Upper lobe of left lung (tissue), 6 donors: ENCODE data around the gene LHX3. TPM values are rescaled to one million over a fixed set of nuclear protein-coding genes. Genes with fewer than 3 reads are reported as not detected.

Source experiments
- ATAC-seq, 2 donors: fragments of 200-7000 bp; cut with Tn5 transposase; one replicate each; pipeline ENCODE4 v1.9.1; 2022; ENCODE audit warnings: mild to moderate bottlenecking in 2 of 2, moderate library complexity in 2 of 2; ENCODE audit not compliant: low FRiP score in 2 of 2
- DNase-seq, 2 donors: peaks; one replicate each; pipeline ENCODE4 v3.0.0-alpha.2; 2019 to 2020
- H3K27ac ChIP-seq, 4 donors: fragments of 200-600 bp; sonication (generic); one replicate each; pipeline ENCODE4 v1.5.1; 2016 to 2019
- H3K27me3 ChIP-seq, 4 donors: fragments of 200-600 bp; sonication (generic); one replicate each; pipeline ENCODE4 v1.5.1; 2017 to 2019
- H3K36me3 ChIP-seq, 4 donors: fragments of 200-600 bp; sonication (generic); one replicate each; pipeline ENCODE4 v1.5.1; 2016 to 2019
- H3K4me1 ChIP-seq, 4 donors: fragments of 200-600 bp; sonication (generic); one replicate each; pipeline ENCODE4 v1.5.1; 2018 to 2019
- H3K4me3 ChIP-seq, 4 donors: fragments of 200-600 bp; sonication (generic); one replicate each; pipeline ENCODE4 v1.5.1; 2017 to 2019; ENCODE audit warnings: mild to moderate bottlenecking in 2 of 4, moderate library complexity in 1 of 4
- H3K9me3 ChIP-seq, 4 donors: fragments of 200-600 bp; sonication (generic); one replicate each; pipeline ENCODE4 v1.5.1; 2018 to 2019
- EP300 ChIP-seq, 4 donors: sonication (generic); formaldehyde crosslinking; IDR thresholded peaks; one replicate each; pipeline ENCODE4 v1.5.1; 2017; ENCODE audit warnings: antibody characterized with exemption in 4 of 4, control low read depth in 2 of 4
- POLR2A ChIP-seq, 4 donors: fragments of 450-650 bp; IDR thresholded peaks; one replicate each; pipeline ENCODE4 v1.5.1; 2016 to 2017; ENCODE audit warnings: antibody characterized with exemption in 4 of 4, mild to moderate bottlenecking in 2 of 4
- POLR2AphosphoS5 ChIP-seq, 2 donors: sonication (generic); formaldehyde crosslinking; IDR thresholded peaks; one replicate each; pipeline ENCODE4 v1.5.1; 2017; ENCODE audit warnings: antibody characterized with exemption in 2 of 2
- WGBS, 2 donors: methylation state at CpG; one replicate each; pipeline ENCODE4 v1.1.5; 2017 to 2018; 5-methylcytosine and 5-hydroxymethylcytosine counted together
- total RNA-seq, 6 donors: library from RNA; depleted of rRNA in 4 of 6; stranded (reverse); fragments of >200 nt in 4 of 6; gene quantifications; one replicate each; pipeline versions ENCODE4 v1.1.0 to v1.2.1, GENCODE V29; 2016 to 2021
- TF ChIP-seq, protein P1 (sequence below), 6 experiments: fragments of 450-650 bp in 4 of 6; fragments of 200-600 bp in 2 of 6; sonication (generic) in 2 of 6; IDR thresholded peaks; one replicate each; pipeline ENCODE4 v1.5.1; 2016 to 2019; ENCODE audit warnings: antibody characterized with exemption in 6 of 6
- donor health status: DM: no; HTN: no; CAD: no; lungs with moderate emphysema.
- donor health status: DM: no; HTN: yes; CAD: no; lungs with severe emphysema.

LHX3 gene
- total RNA-seq, 6 donors from 2014 or later, result 0.20 TPM; not detected in 5

DNA sequence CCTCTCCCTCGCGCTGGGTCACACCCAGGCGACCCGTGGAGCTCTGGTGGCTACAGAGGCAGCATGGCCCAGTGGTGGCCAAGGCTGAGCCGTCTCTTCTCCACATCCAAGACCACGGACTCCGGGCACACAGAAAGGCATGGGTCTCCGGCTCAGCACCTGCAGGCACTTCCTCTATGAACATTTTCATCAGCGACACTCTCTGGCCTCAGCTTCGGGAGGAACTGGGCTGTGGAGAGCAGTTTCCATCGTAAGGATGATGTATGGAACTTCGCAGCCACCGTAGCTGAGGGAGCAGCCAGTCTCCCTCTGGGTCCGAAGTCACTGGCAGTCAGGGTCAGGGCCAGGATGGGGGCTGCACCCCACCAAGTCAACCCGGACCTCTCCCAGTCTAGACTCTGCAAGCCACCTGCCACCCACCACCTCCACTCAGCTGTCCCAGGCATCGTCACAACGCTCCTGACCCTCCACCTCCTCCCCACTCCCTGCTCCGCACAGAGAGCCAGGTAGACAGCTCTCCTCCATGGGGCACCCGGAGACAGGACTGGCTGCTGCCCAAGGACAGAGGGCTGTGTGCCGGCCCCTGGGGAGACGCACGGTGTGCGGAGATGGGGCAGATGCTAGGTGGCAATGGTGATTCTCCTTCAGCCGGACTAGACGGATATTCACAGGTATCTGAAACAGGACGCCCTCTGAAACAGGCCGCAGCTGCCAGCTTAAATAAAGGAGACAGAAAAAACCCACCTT is 31.0 kb upstream of the LHX3 start:
- no peak for DNase-seq
- Histone ChIP-seq H3K4me1 (peaks cover 0 to 27% (median 6%) of the 10 kb centered on the region in 4 donors), H3K4me3 (no peak overlapping the region), H3K9me3 (no peaks in the 10 kb centered on the region), H3K27ac (no peak overlapping the region), H3K36me3 (peaks cover 0 to 27% (median 10%) of the 10 kb centered on the region in 4 donors), H3K27me3 (no peaks in the 10 kb centered on the region)
- no peak for TF ChIP-seq POLR2AphosphoS5 (IDR thresholded peaks at IDR 0.05)
- ATAC-seq, result no peak
- 91 to 93% methylated on average over 24 to 27 of the region's 27 CpGs for WGBS, 2 donors

DNA sequence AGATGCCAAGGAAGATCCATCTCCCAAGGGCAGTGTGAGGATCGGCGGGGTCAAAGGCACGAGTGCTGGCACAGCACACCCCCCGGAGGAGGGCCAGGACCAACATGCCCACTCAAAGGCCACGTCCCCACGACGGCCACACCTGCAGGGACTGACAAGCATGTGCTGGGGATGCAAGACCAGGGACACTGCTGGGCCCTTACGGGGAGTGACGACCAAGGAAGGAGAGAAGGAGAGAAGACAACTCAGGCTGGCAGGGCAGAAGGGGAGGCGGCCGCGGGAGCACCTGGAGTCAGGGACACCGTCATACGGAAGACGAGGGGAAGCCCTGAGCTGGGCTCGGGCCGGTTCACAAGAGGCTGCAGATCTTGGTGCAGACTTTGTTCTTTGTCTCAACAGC is 30.2 kb upstream of the LHX3 start:
- DNase-seq (no peak), ATAC-seq (no peak)
- TF ChIP-seq, protein P1, sequence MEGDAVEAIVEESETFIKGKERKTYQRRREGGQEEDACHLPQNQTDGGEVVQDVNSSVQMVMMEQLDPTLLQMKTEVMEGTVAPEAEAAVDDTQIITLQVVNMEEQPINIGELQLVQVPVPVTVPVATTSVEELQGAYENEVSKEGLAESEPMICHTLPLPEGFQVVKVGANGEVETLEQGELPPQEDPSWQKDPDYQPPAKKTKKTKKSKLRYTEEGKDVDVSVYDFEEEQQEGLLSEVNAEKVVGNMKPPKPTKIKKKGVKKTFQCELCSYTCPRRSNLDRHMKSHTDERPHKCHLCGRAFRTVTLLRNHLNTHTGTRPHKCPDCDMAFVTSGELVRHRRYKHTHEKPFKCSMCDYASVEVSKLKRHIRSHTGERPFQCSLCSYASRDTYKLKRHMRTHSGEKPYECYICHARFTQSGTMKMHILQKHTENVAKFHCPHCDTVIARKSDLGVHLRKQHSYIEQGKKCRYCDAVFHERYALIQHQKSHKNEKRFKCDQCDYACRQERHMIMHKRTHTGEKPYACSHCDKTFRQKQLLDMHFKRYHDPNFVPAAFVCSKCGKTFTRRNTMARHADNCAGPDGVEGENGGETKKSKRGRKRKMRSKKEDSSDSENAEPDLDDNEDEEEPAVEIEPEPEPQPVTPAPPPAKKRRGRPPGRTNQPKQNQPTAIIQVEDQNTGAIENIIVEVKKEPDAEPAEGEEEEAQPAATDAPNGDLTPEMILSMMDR (IDR thresholded peaks at IDR 0.05), result no peak
- TF ChIP-seq POLR2AphosphoS5 (IDR thresholded peaks at IDR 0.05), result no peak
- TF ChIP-seq EP300 (IDR thresholded peaks at IDR 0.05), result no peak
- TF ChIP-seq POLR2A (IDR thresholded peaks at IDR 0.05), result no peak
- H3K27me3 ChIP-seq, result no peaks in the 10 kb centered on the region
- no peak overlapping the region for H3K27ac ChIP-seq
- H3K4me3 ChIP-seq, result no peak overlapping the region
- WGBS, 2 donors, result 95 to 97% methylated on average over 17 of the region's 17 CpGs
- H3K4me1 ChIP-seq, result peaks cover 0 to 24% (median 6%) of the 10 kb centered on the region in 4 donors
- H3K36me3 ChIP-seq, result peaks cover 0 to 27% (median 10%) of the 10 kb centered on the region in 4 donors
- H3K9me3 ChIP-seq, result no peaks in the 10 kb centered on the region

- Histone ChIP-seq H3K27me3 (no peaks in the 10 kb centered on the region), H3K9me3 (no peaks in the 10 kb centered on the region), H3K4me1 (peaks cover 0 to 18% (median 5%) of the 10 kb centered on the region in 4 donors), H3K27ac (no peak overlapping the region), H3K36me3 (peaks cover 0 to 27% (median 10%) of the 10 kb centered on the region in 4 donors), H3K4me3 (no peak overlapping the region)
- ATAC-seq (peak; percentile 28 to 38), DNase-seq (peak in 1 of 2 donors; percentile 85)
- 95 to 96% methylated on average over 20 to 21 of the region's 21 CpGs for WGBS, 2 donors
- TF ChIP-seq POLR2A (IDR thresholded peaks at IDR 0.05) (no peak), POLR2AphosphoS5 (IDR thresholded peaks at IDR 0.05) (no peak), EP300 (IDR thresholded peaks at IDR 0.05) (no peak)
- TF ChIP-seq, protein P1 (IDR thresholded peaks at IDR 0.05), result no peak
These were observed 29.7 kb upstream of the LHX3 start for GRCh38 chr9:136234597-136234996.

DNA sequence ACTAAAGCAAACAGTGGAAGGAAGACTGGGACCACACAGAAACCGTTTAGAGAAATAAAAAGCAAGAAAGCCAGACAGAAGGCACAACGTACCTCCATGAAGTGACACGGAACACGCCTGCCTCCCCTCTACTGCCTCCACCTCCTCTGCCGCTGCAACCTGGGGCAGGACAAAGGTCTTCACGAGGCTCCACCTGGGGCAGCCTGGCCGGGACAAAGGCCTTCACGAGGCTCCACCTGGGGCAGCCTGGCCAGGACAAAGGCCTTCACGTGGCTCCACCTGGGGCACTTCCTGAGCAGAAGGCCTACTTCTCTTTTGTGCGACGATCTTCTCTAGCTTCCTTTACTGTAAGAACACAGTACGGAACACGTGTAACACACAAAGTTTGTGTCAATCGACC is 28.9 kb upstream of the LHX3 start:
- 86 to 87% methylated on average over 14 of the region's 14 CpGs for WGBS, 2 donors
- no peak overlapping the region for H3K4me3 ChIP-seq
- peaks cover 0 to 11% (median 1%) of the 10 kb centered on the region in 4 donors for H3K4me1 ChIP-seq
- TF ChIP-seq POLR2A (IDR thresholded peaks at IDR 0.05) (no peak), POLR2AphosphoS5 (IDR thresholded peaks at IDR 0.05) (no peak), EP300 (IDR thresholded peaks at IDR 0.05) (no peak)
- TF ChIP-seq, protein P1 (IDR thresholded peaks at IDR 0.05), result no peak
- H3K36me3 ChIP-seq, result peaks cover 0 to 27% (median 10%) of the 10 kb centered on the region in 4 donors
- DNase-seq (no peak), ATAC-seq (no peak)
- no peaks in the 10 kb centered on the region for H3K9me3 ChIP-seq
- no peak overlapping the region for H3K27ac ChIP-seq
- H3K27me3 ChIP-seq, result no peaks in the 10 kb centered on the region

DNA sequence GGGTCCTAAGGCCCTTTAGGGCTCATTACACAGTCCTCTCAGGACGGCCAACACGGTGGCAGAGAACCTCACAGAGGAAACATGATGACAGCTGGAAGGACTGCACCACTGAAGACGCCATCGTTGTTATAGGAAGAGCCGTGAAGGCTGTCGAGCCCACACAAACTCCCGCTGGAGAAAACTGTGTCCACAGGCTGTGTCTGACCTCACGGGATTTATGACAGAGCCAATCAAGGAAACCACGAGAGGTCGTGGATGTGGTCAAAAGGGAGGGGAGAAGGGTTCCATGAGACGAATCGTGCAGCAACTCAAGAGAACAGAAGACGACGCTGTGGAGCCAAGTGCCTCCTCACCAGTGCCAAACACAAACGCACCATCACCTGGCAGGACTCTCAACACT is 28.5 kb upstream of the LHX3 start:
- ATAC-seq, result no peak
- H3K27ac ChIP-seq, result no peak overlapping the region
- peaks cover 0 to 11% (median 1%) of the 10 kb centered on the region in 4 donors for H3K4me1 ChIP-seq
- no peak for DNase-seq
- TF ChIP-seq POLR2AphosphoS5 (IDR thresholded peaks at IDR 0.05) (no peak), EP300 (IDR thresholded peaks at IDR 0.05) (no peak), POLR2A (IDR thresholded peaks at IDR 0.05) (no peak)
- TF ChIP-seq, protein P1 (IDR thresholded peaks at IDR 0.05), result no peak
- no peaks in the 10 kb centered on the region for H3K9me3 ChIP-seq
- H3K27me3 ChIP-seq, result no peaks in the 10 kb centered on the region
- H3K4me3 ChIP-seq, result no peak overlapping the region
- WGBS, 2 donors, result 59 to 73% methylated on average over 15 of the region's 15 CpGs
- peaks cover 0 to 27% (median 10%) of the 10 kb centered on the region in 4 donors for H3K36me3 ChIP-seq
